OCI-LY7 (cell line): ENCODE data around the gene ADAMTS7.

Experiments used
- CTCF ChIP-seq: fragments of 200-600 bp; sonication (generic); conservative IDR thresholded peaks from 2 replicates; pipeline ENCODE4 v1.5.1; 2014; ENCODE audit warnings: mild to moderate bottlenecking, antibody characterized with exemption, low read length, moderate library complexity, mixed read lengths
- EZH2phosphoT487 ChIP-seq: fragments of 200-600 bp; sonication (generic); IDR thresholded peaks from 2 replicates; pipeline ENCODE4 v1.6.1; 2018; ENCODE audit warnings: low read depth, borderline replicate concordance, mild to moderate bottlenecking, mixed run types, antibody characterized with exemption, low read length, moderate library complexity, mixed read lengths

- TF ChIP-seq CTCF (no peak), EZH2phosphoT487 (no peak)
These were observed 70.4 kb downstream of the ADAMTS7 start for GRCh38 chr15:78740904-78741274.
